Non-pigmented ciliary epithelial cell (primary cell): Measurements from ENCODE around the gene TBC1D22A.

Experiments
- DNase-seq: peaks from one replicate; pipeline ENCODE4 v3.0.0-alpha.2; 2010; ENCODE audit warnings: low read depth

TBC1D22A gene

DNA sequence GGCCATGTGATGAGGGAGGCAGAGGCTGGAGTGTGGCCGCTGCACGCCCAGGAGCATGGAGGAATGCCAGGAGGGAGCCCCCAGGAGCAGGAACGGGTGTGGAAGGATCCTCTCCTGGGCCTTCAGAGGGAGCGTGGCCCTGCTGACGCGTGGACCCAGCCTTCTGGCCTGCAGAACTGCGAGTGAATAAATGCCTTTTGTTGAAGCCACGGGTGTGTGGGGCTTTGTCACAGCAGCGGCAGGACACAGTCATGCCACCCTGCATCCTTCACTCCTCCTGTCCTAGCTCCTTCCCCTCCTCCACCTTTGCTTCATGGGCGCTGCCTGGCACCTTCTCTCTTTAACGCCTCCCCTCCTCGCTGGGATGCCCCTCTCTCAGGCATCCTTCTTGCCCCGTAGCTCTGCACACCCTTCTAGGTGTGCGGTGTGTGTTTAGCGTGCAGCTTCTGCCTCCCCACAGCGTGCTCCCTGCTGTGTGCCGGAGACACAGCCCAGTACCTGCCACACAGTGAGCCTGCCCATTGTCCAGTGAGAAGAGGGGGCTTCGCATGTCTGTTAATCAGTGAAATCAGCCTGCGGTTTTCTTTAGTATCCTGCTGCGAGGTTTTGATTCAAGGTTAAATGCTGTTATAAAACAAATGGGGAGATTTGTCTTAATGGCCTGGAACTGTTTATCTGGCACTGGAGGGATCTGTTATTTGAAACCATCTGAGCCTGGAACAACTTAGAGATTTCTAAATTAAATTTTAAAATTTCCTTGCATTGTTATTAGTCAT is 459.6 kb downstream of the TBC1D22A start:
- no peak for DNase-seq
